Upper lobe of right lung (tissue), 1 donor: ENCODE results near the gene PER2. TPM values are rescaled to one million over a fixed set of nuclear protein-coding genes. Genes with fewer than 3 reads are reported as not detected.
A peak's percentile ranks its signal among the peaks of the same experiment; 100 is the strongest.

ENCODE experiments used
- ATAC-seq: fragments of 200-7000 bp; cut with Tn5 transposase; one replicate; pipeline ENCODE4 v1.9.1; 2020; ENCODE audit warnings: mild to moderate bottlenecking, moderate library complexity
- DNase-seq: peaks from one replicate; pipeline ENCODE4 v3.0.0-alpha.2; 2020
- H3K27ac ChIP-seq: fragments of 200-600 bp; one replicate; pipeline ENCODE4 v1.8.0; 2022
- H3K27me3 ChIP-seq: fragments of 200-600 bp; one replicate; pipeline ENCODE4 v1.8.0; 2022; ENCODE audit warnings: mild to moderate bottlenecking
- H3K36me3 ChIP-seq: fragments of 200-600 bp; one replicate; pipeline ENCODE4 v1.8.0; 2022
- H3K4me1 ChIP-seq: fragments of 200-600 bp; one replicate; pipeline ENCODE4 v1.8.0; 2022
- H3K4me3 ChIP-seq: fragments of 200-600 bp; one replicate; pipeline ENCODE4 v1.8.0; 2022; ENCODE audit warnings: mild to moderate bottlenecking
- H3K9me3 ChIP-seq: fragments of 200-600 bp; one replicate; pipeline ENCODE4 v1.8.0; 2022
- intact Hi-C: fragments of 100-400 bp; cut with DNase I; formaldehyde crosslinking; loops from one replicate; pipeline ENCODE4 v1.11.0; 2022
- total RNA-seq: library from RNA; stranded (reverse); fragmentation: NEBNext Ultra II Directional; extraction: Animal tissue kit (Norgen Biotek cat#: 25700); gene quantifications from one replicate; pipeline ENCODE4 v1.2.1, GENCODE V29; 2021
- TF ChIP-seq, protein P1 (sequence below): fragments of 200-600 bp; IDR thresholded peaks from one replicate; pipeline ENCODE4 v1.8.0; 2022; ENCODE audit warnings: antibody characterized with exemption
- donor health status: DM: no; HTN: yes; CAD: no; lungs with severe emphysema.

PER2 gene
- total RNA-seq, 1 donor from 2014 or later: 22.7 TPM

DNA sequence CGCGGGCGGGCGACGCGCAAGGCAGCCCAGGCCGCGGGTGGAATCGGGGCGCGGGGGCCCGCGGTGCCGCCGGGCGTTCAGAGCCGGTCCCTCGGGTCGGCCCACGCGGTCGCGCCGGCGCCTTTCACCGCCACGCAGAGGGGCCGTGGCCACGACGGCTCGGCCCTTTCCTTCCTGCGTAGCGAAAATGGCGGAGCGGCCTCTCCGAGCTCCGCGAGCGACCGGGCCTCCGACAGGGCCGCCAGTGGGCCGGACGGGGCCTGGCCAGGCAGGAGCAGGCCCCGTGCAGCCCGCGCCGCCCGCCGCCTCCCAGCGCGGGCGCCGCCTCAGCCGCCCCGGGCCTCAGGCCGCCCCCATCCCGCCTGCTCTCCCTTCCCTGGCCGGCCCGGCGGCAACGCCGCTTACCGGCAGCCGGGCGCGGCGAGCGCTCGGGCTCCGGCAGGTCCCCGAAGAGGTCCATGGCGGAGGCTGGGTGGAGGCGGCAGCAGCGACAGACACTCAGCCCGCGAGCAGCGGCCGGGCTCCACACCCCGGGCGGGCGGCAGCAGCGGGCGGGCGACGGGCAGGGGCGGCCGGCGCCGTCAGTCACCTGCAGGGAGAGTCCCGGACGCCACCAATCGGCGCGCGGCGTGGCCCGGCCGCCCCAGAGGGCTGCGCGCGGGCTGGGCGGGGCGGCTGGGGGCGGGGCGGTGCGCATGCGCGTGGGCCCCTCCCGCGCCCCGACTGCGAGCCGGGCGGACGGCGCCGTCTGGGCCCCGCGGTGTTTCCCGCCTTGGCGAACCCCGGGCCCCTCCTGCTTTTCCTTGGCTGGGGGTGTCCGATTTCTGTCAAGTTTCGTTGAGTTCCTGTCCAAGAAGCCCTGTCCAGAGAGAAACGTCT is 85.1 kb downstream of the PER2 start, which contains the start of gene ILKAP:
Gene ILKAP (minus strand): TSS at position 602 of the 879 bp plus-strand sequence. CDS start 142 bp downstream, at position 460.
- Histone ChIP-seq H3K4me1 (peaks cover 25% of the 10 kb centered on the region), H3K27ac (peak within 1 kb of the TSS; percentile 89), H3K36me3 (no peaks in the 10 kb centered on the region), H3K4me3 (peak within 1 kb of the TSS; percentile 74), H3K27me3 (no peaks in the 10 kb centered on the region), H3K9me3 (no peaks in the 10 kb centered on the region)
- TF ChIP-seq, protein P1, sequence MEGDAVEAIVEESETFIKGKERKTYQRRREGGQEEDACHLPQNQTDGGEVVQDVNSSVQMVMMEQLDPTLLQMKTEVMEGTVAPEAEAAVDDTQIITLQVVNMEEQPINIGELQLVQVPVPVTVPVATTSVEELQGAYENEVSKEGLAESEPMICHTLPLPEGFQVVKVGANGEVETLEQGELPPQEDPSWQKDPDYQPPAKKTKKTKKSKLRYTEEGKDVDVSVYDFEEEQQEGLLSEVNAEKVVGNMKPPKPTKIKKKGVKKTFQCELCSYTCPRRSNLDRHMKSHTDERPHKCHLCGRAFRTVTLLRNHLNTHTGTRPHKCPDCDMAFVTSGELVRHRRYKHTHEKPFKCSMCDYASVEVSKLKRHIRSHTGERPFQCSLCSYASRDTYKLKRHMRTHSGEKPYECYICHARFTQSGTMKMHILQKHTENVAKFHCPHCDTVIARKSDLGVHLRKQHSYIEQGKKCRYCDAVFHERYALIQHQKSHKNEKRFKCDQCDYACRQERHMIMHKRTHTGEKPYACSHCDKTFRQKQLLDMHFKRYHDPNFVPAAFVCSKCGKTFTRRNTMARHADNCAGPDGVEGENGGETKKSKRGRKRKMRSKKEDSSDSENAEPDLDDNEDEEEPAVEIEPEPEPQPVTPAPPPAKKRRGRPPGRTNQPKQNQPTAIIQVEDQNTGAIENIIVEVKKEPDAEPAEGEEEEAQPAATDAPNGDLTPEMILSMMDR: no peak
- peak; percentile 99 for ATAC-seq
- intact Hi-C loops: no loop called here
- peak; percentile 96 for DNase-seq

GRCh38 chr2:238202326-238203093 is 85.9 kb downstream of the PER2 start:
- no peak for ATAC-seq
- H3K36me3 ChIP-seq: no peaks in the 10 kb centered on the region
- peak overlapping the region; percentile 89 for H3K27ac ChIP-seq
- no peaks in the 10 kb centered on the region for H3K9me3 ChIP-seq
- peak overlapping the region; percentile 74 for H3K4me3 ChIP-seq
- no peak for DNase-seq
- H3K4me1 ChIP-seq: peaks cover 25% of the 10 kb centered on the region
- TF ChIP-seq, protein P1: no peak
- intact Hi-C loops: no loop called here
- no peaks in the 10 kb centered on the region for H3K27me3 ChIP-seq

Other genes with a start within 250 kb of the PER2 start
- gene SCLY, start 227.6 kb downstream of the PER2 start, total RNA-seq: 13.0 TPM
- 0.35 TPM for gene ESPNL, start 188.3 kb downstream of the PER2 start, total RNA-seq
- gene KLHL30, start 149.9 kb downstream of the PER2 start, total RNA-seq: 0.90 TPM
- gene ERFE, start 129.6 kb downstream of the PER2 start, total RNA-seq: not detected
- 47.2 TPM for gene ILKAP, start 84.9 kb downstream of the PER2 start, total RNA-seq
- gene HES6, start 48.6 kb downstream of the PER2 start, total RNA-seq: 7.3 TPM
- 20.8 TPM for gene TRAF3IP1, start 31.9 kb upstream of the PER2 start, total RNA-seq
- 26.6 TPM for gene ASB1, start 138.3 kb upstream of the PER2 start, total RNA-seq